ENCODE data around the gene GPS1. TPM values are rescaled to one million over a fixed set of nuclear protein-coding genes. Genes with fewer than 3 reads are reported as not detected.

GPS1 gene
- total RNA-seq, 1 donor from 2014 or later, result 102 TPM

DNA sequence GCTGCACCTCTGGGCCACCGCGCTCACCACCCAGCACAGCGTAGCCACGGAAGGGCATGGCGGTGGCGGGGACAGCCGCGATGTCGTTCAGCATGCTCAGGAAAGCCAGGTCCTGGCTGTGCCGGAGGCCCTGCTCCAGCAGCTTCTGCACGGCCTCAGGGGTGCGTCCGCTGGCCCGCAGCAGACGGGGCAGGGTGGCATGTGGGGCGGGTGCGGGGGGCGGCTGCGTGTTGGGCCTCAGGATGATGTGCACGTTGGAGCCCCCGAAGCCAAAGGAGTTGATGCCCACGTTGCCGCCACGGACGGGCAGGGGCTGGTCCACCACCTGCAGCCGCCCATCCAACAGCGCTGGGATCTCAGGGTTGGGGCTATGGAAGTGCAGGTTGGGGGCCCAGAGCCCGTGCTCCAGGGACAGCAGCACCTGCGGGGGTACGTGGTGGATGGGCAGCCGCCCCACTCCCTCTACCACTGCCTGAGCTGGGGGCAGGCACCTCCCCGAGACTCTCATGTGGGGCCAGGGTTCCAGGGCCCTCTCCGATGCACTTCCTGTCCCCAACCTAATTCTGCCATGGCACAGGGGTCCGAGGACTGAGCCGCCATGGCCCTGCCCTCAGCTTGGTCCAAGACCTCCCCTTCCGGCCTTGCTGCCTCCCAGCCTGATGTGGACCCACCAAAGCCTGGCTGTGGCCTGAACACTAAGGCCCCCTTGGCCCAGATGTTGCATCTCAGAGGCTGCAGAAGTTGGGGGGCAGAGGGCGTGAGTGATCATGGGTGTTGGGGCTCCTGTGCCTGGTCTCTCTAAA, 39.8 kb downstream of the GPS1 start:
- no peak for DNase-seq (ENCODE audit: low read depth)
- H3K4me3 Mint-ChIP-seq (ENCODE audit: unreplicated experiment), result no peak overlapping the region

DNA sequence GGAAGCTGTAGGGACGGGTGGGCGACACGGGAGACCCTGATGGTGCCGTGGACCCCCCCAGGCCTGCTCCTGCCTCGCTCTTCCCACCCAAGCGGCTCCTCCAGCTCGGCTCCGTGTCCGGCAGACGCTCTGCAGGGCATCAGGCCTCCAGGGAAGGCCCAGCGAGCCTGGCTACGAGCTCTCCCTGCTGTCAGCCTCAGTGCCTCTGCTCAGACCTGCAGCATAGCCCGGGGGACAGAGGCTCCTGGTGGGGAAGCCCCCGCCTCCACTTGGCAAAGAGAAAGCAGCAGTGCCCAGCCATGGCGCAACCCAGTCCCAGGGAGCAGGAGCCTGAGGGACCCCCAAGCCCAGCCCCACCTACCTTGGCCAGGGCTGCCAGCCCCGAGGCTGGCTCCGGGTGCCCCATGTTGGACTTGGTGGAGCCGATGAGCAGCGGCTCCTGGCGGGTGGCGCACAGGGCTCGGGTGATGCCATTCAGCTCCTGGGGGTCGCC, 40.4 kb downstream of the GPS1 start:
- peaks cover 16% of the 10 kb centered on the region for H3K4me1 ChIP-seq (ENCODE audit: insufficient read depth, low read length)
- no peak overlapping the region for H2AFZ ChIP-seq (ENCODE audit: low read depth, low read length)
- no peak overlapping the region for H3K27ac ChIP-seq (ENCODE audit: low read depth, low read length)
- H3K27me3 Mint-ChIP-seq (ENCODE audit: low read depth, unreplicated experiment), result no peaks in the 10 kb centered on the region
- H3K4me3 ChIP-seq (ENCODE audit: insufficient read depth, low read depth, low read length), result no peak overlapping the region
- H3K4me3 Mint-ChIP-seq (ENCODE audit: unreplicated experiment), result no peak overlapping the region
- H3K4me2 ChIP-seq (ENCODE audit: low read length), result no peak overlapping the region
- no peaks in the 10 kb centered on the region for H3K9me3 Mint-ChIP-seq (ENCODE audit: unreplicated experiment)
- H3K9me3 ChIP-seq (ENCODE audit: insufficient read depth, low read depth, low read length), result no peaks in the 10 kb centered on the region
- H3K36me3 ChIP-seq (ENCODE audit: insufficient read depth, low read length), result peaks cover 16% of the 10 kb centered on the region
- peaks cover 83% of the 10 kb centered on the region for H4K20me1 ChIP-seq (ENCODE audit: insufficient read depth, low read length)
- FAIRE-seq, result no peak
- TF ChIP-seq, protein P1, sequence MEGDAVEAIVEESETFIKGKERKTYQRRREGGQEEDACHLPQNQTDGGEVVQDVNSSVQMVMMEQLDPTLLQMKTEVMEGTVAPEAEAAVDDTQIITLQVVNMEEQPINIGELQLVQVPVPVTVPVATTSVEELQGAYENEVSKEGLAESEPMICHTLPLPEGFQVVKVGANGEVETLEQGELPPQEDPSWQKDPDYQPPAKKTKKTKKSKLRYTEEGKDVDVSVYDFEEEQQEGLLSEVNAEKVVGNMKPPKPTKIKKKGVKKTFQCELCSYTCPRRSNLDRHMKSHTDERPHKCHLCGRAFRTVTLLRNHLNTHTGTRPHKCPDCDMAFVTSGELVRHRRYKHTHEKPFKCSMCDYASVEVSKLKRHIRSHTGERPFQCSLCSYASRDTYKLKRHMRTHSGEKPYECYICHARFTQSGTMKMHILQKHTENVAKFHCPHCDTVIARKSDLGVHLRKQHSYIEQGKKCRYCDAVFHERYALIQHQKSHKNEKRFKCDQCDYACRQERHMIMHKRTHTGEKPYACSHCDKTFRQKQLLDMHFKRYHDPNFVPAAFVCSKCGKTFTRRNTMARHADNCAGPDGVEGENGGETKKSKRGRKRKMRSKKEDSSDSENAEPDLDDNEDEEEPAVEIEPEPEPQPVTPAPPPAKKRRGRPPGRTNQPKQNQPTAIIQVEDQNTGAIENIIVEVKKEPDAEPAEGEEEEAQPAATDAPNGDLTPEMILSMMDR (IDR thresholded peaks at IDR 0.05; ENCODE audit: insufficient read depth, low read depth, low read length), result no peak
- TF ChIP-seq EZH2 (IDR thresholded peaks at IDR 0.05; ENCODE audit: insufficient read depth, low read length), result no peak
- H3K36me3 Mint-ChIP-seq (ENCODE audit: low read depth, unreplicated experiment), result no peaks in the 10 kb centered on the region
- DNase-seq (ENCODE audit: low read depth), result no peak
- H3K9ac ChIP-seq (ENCODE audit: low read length), result no peak overlapping the region
- H3K27me3 ChIP-seq (ENCODE audit: insufficient read depth, low read length), result no peaks in the 10 kb centered on the region
- no peaks in the 10 kb centered on the region for H3K4me1 Mint-ChIP-seq (ENCODE audit: low read depth, unreplicated experiment)
- H3K27ac Mint-ChIP-seq (ENCODE audit: unreplicated experiment), result no peak overlapping the region
- H3K79me2 ChIP-seq (ENCODE audit: insufficient read depth, low read length), result peaks cover 53% of the 10 kb centered on the region

More for the DNA sequence above, 39.8 kb downstream of the GPS1 start:
- H3K9ac ChIP-seq (ENCODE audit: low read length), result no peak overlapping the region
- H3K9me3 ChIP-seq (ENCODE audit: insufficient read depth, low read depth, low read length), result no peaks in the 10 kb centered on the region
- H3K4me1 ChIP-seq (ENCODE audit: insufficient read depth, low read length), result peaks cover 10% of the 10 kb centered on the region
- H3K27ac ChIP-seq (ENCODE audit: low read depth, low read length), result no peak overlapping the region
- H3K4me1 Mint-ChIP-seq (ENCODE audit: low read depth, unreplicated experiment), result no peaks in the 10 kb centered on the region
- H4K20me1 ChIP-seq (ENCODE audit: insufficient read depth, low read length), result peaks cover 83% of the 10 kb centered on the region
- H3K79me2 ChIP-seq (ENCODE audit: insufficient read depth, low read length), result peaks cover 47% of the 10 kb centered on the region
- H3K36me3 Mint-ChIP-seq (ENCODE audit: low read depth, unreplicated experiment), result no peaks in the 10 kb centered on the region
- no peak overlapping the region for H3K4me2 ChIP-seq (ENCODE audit: low read length)
- no peaks in the 10 kb centered on the region for H3K27me3 Mint-ChIP-seq (ENCODE audit: low read depth, unreplicated experiment)
- no peaks in the 10 kb centered on the region for H3K9me3 Mint-ChIP-seq (ENCODE audit: unreplicated experiment)
- H3K27ac Mint-ChIP-seq (ENCODE audit: unreplicated experiment), result no peak overlapping the region
- no peaks in the 10 kb centered on the region for H3K27me3 ChIP-seq (ENCODE audit: insufficient read depth, low read length)
- no peak overlapping the region for H2AFZ ChIP-seq (ENCODE audit: low read depth, low read length)
- no peak overlapping the region for H3K4me3 ChIP-seq (ENCODE audit: insufficient read depth, low read depth, low read length)
- no peak for FAIRE-seq
- peaks cover 16% of the 10 kb centered on the region for H3K36me3 ChIP-seq (ENCODE audit: insufficient read depth, low read length)
- TF ChIP-seq, protein P1 (IDR thresholded peaks at IDR 0.05; ENCODE audit: insufficient read depth, low read depth, low read length), result no peak
- TF ChIP-seq EZH2 (IDR thresholded peaks at IDR 0.05; ENCODE audit: insufficient read depth, low read length), result no peak

DNA sequence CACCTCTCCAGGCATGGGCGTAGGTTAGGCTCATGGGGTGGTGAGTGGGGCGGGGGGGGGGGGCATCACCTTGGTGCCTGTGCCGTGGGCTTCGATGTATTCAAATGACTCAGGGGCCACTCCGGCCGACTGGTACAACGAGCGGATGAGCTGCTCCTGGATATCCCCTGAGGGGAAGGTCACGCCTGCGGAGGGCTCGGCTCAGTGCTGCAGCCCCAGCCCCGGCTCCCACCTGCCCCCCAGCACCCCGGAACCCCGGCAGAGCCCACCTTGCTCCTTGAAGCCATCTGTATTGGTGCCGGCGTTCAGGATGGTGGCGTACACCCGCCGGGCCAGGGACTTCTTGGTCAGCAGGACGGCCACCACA, 40.9 kb downstream of the GPS1 start:
- H2AFZ ChIP-seq (ENCODE audit: low read depth, low read length), result no peak overlapping the region
- FAIRE-seq (no peak), DNase-seq (ENCODE audit: low read depth) (no peak)
- Mint-ChIP-seq H3K27ac (ENCODE audit: unreplicated experiment) (no peak overlapping the region), H3K27me3 (ENCODE audit: low read depth, unreplicated experiment) (no peaks in the 10 kb centered on the region), H3K4me1 (ENCODE audit: low read depth, unreplicated experiment) (no peaks in the 10 kb centered on the region), H3K36me3 (ENCODE audit: low read depth, unreplicated experiment) (no peaks in the 10 kb centered on the region), H3K4me3 (ENCODE audit: unreplicated experiment) (no peak overlapping the region), H3K9me3 (ENCODE audit: unreplicated experiment) (no peaks in the 10 kb centered on the region)
- H3K79me2 ChIP-seq (ENCODE audit: insufficient read depth, low read length), result peaks cover 58% of the 10 kb centered on the region
- H3K9me3 ChIP-seq (ENCODE audit: insufficient read depth, low read depth, low read length), result no peaks in the 10 kb centered on the region
- no peak overlapping the region for H3K4me3 ChIP-seq (ENCODE audit: insufficient read depth, low read depth, low read length)
- H4K20me1 ChIP-seq (ENCODE audit: insufficient read depth, low read length), result peaks cover 80% of the 10 kb centered on the region
- H3K27me3 ChIP-seq (ENCODE audit: insufficient read depth, low read length), result no peaks in the 10 kb centered on the region
- no peak overlapping the region for H3K9ac ChIP-seq (ENCODE audit: low read length)
- H3K36me3 ChIP-seq (ENCODE audit: insufficient read depth, low read length), result peaks cover 16% of the 10 kb centered on the region
- H3K4me2 ChIP-seq (ENCODE audit: low read length), result no peak overlapping the region
- peaks cover 16% of the 10 kb centered on the region for H3K4me1 ChIP-seq (ENCODE audit: insufficient read depth, low read length)
- no peak overlapping the region for H3K27ac ChIP-seq (ENCODE audit: low read depth, low read length)
- TF ChIP-seq, protein P1 (IDR thresholded peaks at IDR 0.05; ENCODE audit: insufficient read depth, low read depth, low read length), result no peak
- no peak for TF ChIP-seq EZH2 (IDR thresholded peaks at IDR 0.05; ENCODE audit: insufficient read depth, low read length)
